ENCODE results near the gene TRABD2A.
A peak's percentile ranks its signal among the peaks of the same experiment; 100 is the strongest.

Gene TRABD2A

DNA sequence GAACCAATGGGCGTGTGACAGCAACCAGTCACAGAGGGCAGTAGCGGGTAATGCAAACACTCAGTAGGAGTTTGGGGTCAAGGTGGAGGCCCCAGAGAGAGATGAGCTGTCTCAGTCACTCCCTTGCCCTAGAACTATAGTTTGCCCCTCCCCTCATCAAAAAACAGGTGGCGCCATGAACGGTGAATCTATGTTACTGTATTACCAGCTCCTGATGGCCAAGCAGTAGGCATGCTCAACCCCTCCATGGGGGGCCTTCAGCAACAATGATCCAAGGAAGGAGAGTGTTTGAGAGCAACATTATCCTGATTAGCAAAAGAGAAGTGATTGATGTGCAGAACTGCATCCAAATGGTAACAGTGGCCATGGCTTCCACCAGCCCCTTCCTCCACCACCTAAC, 30.4 kb downstream of the TRABD2A start:
- no peak for DNase-seq (ENCODE audit: low spot score)

DNA sequence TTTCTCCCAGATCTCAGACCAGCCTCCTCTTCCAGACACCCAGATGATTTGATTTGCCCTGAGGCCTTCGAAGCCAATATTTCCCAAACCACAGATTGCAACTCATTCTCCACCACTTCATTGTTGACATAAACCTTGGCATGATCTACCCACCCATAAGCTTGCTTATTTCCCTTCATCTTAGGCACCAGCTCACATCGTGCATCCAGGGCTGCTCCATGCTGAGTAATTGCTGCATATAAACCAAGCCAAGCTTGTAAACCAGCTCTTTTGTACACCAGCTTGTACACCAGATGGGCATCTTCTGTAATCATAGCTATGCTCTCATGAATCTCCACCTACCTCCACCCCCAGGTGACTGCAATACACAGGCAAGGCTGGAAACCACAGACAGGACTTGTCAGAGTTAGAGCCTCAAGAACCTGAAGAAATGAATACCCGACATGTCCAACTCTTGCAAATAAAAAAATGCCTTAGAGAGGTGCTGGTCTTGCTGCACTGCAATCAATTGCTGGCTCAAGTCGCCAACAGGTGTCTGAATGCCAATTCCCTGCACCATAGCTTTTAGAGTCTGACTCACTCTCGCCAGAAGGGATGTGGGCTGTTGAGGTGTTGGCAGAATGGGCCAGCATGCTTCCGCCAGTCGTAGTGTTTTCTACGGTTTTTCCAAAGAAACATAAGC, 31.5 kb downstream of the TRABD2A start:
- DNase-seq (ENCODE audit: low spot score) = peak; percentile 14

DNA sequence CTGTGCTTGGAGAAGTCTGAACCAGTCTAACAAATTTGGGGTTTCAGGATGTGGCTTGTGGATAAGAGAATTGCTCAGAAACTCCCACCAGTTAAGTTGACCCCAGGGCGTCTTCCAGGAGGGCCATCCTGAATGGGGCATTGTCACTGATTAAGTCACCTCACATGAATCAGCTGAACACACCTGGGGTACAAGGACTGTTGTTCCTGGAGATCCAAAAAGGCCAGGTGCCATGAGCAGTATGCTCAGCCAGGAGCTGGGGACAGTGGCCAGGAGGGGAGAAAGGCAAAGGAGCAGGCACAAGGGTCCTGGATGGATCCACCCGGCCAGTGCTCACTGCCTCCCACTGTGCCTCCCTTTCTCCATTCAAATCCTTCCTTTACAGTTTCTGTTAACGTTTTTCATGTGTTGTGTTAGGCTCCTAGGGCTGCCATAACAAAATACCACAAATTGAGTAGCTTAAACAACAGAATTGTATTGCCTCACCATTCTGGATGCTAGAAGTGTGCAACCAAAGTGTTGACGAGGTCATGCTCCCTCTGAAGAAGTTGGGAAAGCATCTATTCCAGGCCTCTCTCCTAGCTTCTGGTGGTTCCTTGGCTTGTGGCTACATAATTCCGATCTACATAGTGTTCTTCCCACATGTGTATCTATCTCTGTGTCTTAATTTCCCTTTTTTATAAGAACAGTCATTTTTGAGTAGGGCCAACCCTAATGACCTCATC, 33.4 kb downstream of the TRABD2A start:
- DNase-seq (ENCODE audit: low spot score) = no peak

DNA sequence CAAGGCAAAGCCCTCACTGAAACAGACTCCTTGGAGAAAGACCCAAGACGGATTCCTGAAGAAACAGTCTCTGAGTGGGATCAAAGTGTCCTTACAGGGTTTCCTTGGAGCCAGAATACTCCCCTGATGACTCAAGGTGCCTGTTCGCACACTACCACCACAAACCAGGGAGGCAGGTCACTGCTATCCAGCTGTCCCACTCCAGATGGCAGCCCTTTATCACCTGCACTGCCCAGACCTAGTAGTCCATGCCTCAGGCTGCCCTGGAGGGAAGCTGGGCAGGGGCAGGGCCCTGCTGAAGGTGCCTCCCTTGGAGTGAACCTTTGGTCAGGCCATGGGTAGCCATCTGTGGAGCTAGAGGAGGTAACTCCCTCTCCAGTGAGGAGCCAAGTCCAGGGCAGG, 34.1 kb downstream of the TRABD2A start:
- DNase-seq (ENCODE audit: low spot score) = no peak

DNA sequence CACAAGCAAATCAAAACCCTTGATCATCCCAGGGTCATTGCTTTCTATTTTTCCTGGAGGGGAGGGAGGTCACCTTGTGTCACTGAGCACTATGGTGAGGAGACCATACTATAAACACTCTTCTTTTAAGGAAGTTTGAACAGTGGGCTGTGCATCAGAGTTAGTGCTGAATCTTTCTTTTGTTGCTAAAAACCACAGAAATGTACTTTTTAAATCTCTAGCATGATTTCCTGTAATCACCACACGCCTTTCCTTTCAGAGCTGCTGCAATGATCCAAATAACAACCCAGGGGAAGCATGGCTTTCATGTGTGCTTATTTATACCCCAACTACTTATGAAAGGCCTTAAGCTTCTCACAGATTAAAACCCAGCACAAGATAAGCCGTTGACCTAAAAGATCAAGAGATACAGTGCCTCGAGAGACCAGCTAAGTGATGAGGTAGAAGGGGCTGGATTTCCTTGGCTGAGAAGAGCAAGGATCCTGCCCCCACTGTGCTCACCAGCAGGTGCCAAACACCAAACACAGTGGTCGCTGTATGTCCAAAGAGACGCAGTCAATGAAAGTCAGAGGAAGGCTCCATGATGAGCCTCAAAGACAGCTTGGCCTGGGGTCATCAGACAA, 34.7 kb downstream of the TRABD2A start:
- no peak for DNase-seq (ENCODE audit: low spot score)

DNA sequence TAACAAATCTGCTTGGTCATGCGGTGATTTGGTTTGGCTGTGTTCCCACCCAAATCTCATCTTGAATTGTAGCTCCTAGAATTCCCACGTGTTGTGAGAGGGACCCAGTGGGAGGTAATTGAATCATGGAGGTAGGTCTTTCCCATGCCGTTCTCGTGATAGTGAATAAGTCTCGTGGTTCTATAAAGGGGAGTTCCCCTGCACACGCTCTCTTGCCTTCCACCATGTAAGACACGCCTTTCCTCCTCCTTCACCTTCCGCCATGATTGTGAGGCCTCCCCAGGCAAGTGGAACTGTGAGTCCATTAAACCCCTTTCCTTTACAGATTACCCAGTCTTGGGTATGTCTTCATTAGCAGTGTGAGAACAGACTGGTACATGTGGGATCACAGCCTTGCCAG, 36.7 kb downstream of the TRABD2A start:
- DNase-seq (ENCODE audit: low spot score) = no peak

DNA sequence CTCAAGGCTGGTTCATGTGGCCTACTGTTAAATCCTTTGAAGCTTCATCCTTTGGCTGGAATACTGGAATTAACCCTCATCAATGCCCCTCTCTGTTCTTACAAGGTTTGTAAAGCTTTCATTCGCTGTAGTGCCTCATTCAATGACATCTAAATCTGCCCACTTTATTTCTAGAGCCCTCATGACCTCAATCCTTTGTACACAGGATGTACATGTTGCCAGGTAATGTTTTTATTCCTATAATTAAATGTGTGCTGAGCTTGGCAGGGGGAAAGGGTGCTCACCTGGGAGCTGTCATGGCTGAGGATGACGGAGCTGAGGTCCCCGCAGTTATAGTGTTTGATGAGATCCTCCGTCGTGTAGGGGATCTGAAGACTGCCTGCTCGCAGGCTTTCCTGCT, 39.3 kb downstream of the TRABD2A start:
- DNase-seq (ENCODE audit: low spot score) = no peak

DNA sequence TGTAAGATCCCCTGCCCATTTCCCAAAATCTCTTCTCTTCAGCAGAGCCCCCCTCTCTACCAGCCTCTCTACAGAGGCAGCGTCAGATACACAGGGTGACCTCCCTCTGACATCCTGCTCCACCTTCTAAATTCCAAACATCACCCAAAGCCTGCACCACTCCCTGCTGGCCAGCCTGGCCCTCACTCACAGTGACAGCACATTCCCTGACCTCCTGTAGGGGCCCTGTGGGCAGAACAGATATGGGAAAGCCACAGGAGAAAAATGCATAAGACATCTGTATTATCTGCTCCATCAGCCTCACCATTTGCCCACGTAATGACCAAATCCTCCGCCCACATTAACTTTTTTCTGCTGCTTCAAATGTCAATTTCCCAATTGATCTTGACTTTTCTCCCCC, 40.6 kb downstream of the TRABD2A start:
- DNase-seq (ENCODE audit: low spot score) = peak; percentile 14

DNA sequence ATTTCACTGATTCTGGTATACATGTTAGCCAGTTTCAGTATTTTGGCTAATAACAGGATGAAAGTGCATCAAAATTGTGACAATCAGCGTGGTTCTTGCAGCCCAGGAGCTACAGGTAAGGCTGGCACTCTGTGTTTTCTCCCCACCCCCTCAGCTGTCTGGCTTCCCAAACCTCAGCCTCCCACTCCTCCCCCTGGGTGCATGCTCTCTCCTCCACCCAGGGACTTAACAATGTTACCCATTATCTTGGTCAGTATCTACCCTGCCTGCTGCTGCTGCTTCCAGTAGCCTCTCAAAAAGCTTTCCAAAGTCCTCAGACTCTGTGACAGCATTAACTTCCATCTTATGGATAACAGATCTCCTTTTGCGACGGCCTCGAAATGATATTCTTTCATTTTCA, 41.0 kb downstream of the TRABD2A start:
- DNase-seq (ENCODE audit: low spot score) = no peak

DNA sequence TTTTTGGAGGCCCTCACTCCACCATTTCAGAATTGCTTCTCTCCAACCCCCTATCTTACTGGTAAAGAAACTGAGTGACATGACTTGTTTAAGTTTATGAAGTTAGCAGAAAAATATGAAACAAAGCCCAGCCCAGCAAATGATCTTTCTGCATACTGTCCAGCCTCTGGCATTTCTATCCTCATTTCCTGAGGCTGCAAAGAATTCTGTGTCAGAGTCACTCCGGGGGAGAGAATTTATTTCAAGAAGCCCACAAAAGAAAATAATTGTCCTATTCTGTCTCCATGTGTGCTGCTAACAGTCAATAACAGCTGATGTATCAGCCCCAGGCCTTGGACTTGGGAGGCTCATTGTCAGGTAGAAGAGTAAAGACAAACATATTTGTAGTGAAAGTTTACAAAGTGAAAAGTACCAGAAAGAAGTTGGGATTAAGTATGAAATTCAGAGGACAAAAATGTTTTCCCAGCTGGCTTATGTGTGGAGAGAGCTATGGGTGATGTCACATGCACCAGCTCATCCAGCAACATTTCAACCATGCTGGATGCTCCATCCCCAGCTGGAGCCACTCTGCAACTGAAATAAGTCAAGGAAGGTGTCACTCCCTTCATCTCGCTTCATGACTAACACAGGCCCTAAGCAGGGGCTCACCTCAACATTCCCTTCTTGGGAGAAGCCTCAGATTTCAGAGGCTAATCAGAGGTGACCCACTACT, 42.3 kb downstream of the TRABD2A start:
- DNase-seq (ENCODE audit: low spot score) = peak; percentile 50

DNA sequence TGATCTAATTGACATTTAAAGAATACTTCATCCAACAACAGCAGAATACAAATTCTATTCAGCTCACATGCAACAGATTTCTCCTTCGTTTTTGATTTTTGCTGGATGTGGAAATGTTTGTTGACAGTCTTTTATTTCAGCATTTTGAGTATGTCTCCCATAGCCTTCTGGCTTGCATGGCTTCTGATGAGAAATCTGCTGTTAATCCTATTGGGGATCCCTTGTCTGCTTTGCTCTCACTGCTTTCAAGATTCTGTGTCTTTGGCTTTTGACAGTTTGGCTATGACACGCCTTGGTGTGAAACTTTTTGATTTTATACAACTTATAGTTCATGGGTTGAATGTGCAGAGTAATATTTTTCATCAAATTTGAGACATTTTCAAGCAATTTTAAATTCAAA, 44.7 kb downstream of the TRABD2A start:
- DNase-seq (ENCODE audit: low spot score) = no peak

DNA sequence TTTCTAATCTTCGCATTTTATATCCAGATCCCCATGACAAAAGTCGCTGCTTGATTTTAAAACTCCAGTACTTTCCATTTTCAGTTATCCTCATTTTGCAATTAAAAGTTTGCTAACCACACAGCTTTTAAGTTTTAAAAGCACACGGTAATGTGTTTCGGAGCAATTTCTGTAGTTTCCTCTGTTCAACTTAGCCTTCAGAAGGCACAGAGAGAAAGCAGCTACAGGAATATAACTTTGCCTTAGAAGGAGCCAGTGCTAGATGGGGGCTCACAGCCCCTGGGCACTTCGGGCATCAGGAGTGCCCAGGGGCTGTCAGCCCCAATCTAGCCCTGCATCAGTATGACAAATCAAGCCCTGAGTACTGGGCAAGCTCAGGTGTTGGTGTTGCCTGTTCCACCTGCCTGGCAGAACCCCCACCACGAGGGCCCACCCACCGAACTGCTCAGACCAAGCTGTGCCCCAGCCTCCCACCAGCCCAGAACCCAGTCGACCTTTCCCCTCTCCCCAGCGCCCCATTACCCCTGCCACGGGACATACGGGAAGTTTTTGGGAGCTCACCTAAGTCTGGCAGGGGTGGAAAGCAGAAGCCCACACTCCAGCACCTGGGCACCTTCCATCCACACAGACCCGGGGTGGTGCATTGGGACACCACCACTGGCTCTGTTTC, 47.3 kb downstream of the TRABD2A start:
- no peak for DNase-seq (ENCODE audit: low spot score)

DNA sequence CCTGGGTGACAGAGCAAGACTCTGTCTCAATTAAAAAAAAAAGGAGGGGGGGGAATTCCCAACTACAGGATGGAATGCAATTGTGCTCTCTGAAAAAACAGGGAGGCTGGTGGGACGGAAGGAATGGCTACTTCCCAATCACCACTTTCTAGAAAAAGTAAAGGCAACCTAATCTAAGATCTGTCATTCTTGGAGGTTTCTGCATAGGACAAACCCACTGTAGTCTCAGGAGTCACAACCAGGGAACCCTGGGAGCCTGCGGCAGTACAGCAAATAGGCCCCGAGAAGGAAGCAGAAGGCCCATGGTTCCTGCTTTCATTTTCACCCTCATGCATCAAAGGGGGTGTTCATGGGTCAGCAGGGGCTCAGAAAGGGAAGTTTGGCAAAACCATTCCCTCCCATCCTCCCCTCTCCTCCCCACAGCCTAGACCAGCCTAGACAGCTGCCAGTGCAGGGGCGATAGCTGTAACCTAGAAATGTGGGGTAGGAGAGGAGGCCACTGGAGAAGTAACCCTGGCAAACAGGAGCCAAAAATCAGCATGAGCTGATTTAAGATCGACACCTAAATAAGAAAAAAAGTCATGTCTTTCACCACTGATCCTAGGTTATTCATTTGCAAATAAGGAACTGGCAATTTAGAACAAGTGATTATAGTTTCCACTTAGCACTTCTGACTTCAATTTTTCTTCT, 48.0 kb downstream of the TRABD2A start:
- DNase-seq (ENCODE audit: low spot score) = peak; percentile 24

DNA sequence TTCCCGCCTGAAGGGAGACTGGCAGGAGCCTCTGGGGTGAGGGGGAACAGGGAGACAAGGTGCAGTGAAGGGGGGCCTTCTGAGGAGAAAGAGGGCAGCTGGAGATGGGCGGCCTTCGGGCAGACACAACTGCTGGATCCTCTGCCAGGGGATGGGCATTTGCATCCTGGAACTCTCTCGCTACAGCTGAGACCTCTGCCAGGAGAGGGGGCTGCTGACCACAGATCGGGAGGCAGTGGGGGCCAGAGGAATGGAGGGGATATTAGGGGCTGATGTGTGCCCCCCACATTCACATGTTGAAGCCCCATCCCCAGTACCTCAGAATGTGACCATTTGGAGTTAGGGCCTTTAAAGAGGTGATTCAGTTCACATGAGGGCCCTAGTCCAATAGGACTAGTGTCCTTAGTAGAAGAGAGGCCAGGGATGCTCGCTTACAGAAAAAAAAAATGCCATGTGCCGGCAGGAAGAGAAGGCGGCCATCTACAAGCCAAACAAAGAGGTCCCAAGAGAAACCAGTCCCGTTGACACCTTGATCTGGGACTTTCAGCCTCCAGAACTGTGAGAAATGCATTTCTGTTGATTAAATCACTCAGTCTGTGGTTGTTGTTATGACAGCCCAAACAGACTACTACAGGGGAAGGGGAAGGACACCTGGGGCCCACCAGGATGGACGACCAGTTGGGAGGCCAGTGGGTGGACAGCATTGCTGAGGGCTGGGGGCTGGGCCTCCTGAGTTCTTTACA, 50.0 kb downstream of the TRABD2A start:
- no peak for DNase-seq (ENCODE audit: low spot score)

DNA sequence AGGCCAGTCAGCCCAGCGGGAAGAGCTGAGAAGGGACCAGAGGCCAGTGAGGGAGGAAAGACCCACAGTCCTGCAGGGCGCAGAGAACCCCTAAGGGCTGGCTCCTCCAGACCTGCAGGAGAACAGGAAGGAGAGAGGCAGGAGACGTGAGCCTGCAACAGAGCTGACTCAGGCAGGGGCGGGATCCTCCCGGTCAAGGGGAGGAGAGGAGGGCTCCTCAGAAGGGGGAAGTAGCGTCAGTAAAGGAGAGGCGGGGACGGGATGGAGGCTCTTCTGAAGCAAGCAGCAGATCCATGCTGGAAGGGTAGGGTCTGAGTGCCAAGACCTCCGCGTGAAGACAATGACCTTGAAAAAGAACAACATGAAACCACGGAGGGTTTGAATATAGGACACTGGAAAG, 50.8 kb downstream of the TRABD2A start:
- DNase-seq (ENCODE audit: low spot score) = no peak

DNA sequence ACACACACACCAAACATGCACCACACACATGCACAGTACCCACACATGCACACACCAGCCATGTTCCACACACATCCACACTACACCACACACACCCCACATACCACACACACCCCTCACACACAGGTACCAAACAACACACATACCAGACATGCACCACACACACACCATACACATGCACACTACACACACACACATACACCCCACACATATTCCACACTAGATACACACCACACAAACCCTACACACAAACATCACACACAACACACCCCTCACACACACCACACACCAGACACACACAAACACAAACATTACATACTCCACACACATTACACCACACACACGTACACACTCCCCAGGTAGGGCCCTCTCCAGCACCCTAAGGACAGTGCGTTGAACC, 51.2 kb downstream of the TRABD2A start:
- no peak for DNase-seq (ENCODE audit: low spot score)

DNA sequence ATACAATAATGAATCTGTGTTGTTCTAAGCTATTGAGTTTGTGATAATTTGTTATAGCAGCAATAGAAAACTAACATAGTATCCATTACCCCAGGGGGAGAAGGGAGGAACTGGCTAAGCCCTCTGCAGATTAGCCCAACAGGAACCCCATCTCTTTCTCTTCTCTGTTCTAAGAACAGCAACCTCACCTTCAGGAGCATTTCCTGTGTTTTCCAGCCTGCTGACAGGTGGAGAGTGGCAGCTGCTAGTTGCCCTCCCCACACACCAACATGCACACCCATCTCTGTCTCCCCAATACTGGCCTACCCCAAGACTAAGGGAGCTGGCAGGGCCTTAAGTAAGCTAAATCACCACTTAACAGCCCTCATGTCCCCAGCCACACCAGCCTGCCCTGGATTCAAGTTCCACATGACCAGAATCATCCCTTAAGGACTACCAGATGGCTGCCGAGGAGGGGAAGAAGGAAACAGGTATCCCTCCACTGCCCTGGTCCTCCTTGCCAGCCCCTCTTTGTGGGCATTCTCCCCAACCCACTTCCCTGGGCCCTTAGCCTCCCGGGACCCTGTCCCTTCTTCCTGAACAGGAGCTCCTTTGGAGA, 52.8 kb downstream of the TRABD2A start:
- no peak for DNase-seq (ENCODE audit: low spot score)

DNA sequence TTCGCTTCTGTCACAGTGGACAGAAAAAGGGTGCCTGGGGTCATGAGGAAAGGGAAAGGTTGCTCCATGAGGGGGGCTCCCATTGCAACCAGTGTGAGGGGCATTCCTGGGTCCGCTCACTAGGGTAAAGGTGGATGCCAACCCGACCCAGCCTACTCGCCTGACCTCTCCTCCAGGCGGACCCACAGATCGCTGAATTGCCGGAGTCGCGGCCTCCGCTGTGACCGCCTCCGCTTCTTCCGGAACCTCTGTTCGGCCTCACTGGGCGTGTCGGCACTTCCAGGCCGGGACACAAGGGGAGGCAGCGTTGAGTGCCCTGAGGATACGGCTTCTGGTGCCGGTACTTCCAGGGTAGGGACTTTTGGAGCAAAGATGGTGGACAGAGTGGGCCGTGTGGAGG, 57.1 kb downstream of the TRABD2A start:
- DNase-seq (ENCODE audit: low spot score) = no peak

DNA sequence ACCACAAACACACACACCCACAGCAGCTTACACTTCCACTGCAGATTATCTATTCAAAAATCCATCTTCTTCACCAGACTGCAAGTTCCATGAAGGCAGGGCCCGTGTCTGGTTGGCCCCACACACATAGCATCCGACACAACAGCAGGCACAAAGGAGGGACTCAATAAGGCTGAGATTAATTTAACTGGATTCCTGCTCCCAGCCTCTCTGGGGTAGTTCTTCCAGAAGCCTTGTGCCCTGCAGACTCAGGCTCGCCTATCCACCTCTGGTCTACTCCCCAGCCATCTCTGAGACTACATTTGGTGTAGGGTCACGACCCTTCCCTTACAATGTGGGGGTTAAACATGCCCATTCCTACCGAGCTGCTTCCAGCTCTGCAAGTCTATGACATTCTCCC, 57.7 kb downstream of the TRABD2A start:
- DNase-seq (ENCODE audit: low spot score) = no peak

DNA sequence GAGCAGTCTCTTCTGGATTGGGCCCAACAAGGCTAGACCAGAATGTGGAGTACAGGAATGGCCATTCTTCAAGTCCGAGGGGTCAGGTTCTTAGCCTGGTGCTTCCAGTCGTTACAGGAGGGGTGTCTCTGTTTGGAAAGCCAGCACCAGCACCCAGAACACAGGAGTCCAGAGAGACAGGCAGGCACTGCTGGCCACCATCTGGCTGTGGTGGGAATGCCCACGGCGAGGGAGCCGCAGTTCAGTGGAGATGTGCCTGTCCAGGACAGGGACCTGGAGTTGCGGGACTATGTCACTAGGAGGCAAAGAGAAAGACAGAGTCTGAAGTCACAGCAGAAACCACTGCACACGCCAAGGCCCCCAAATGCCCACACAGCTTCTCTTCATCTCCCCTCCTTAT, 59.1 kb downstream of the TRABD2A start:
- DNase-seq (ENCODE audit: low spot score) = no peak

DNA sequence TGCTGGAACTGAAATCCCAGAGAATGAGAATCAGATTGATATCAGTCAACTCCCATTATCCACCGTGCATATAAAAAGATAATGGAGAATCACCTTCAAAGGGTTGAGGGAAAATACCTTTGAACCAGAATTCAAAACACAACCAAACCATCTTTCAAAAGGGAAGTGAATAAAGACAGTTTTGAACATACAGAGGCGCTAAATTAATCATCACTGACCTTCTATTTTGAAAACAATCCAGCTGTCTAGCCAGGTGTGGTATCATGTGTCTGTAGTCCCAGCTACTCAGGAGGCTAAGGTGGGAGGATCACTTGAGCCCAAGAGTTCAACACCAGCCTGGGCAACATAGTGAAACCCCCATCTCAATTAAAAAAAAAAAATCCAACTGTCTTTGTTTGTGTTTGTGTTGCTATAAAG, 63.6 kb downstream of the TRABD2A start:
- DNase-seq (ENCODE audit: low spot score) = no peak

Measured in AG08395 (cell line).